DND-41 (cell line): ENCODE results near the gene EML6.

Experiments used
- EZH2 ChIP-seq: IDR thresholded peaks from 3 replicates; pipeline ENCODE4 v1.6.1; 2012; ENCODE audit warnings: borderline replicate concordance, low read depth, mild to moderate bottlenecking, moderate library complexity, low read length, inconsistent platforms; ENCODE audit not compliant: severe bottlenecking
- TF ChIP-seq, protein P1 (sequence below): IDR thresholded peaks from 2 replicates; pipeline ENCODE4 v1.5.1; 2012; ENCODE audit warnings: borderline replicate concordance, low read length, moderate library complexity, mild to moderate bottlenecking; ENCODE audit not compliant: poor library complexity, severe bottlenecking; ENCODE audit errors: extremely low read depth

DNA sequence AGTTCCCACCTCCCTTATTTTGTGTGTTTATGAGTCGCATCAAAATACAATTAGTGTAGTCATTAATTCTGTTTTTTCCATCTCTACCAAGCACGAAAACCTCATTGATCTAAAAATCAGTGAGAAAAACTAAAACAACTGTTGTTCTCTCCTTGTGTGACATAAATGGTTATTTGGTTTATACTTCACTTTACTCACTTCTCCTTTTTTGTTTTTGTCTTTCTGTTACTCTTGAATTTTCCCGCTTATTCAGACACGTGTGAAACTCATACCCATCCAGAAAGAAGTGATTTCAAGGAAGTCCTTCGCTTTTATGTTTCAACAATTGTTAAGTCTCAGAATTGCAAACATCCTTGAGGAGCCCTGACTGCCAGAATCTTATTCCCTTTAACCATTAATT lies 121.6 kb downstream of the EML6 start:
- TF ChIP-seq, protein P1, sequence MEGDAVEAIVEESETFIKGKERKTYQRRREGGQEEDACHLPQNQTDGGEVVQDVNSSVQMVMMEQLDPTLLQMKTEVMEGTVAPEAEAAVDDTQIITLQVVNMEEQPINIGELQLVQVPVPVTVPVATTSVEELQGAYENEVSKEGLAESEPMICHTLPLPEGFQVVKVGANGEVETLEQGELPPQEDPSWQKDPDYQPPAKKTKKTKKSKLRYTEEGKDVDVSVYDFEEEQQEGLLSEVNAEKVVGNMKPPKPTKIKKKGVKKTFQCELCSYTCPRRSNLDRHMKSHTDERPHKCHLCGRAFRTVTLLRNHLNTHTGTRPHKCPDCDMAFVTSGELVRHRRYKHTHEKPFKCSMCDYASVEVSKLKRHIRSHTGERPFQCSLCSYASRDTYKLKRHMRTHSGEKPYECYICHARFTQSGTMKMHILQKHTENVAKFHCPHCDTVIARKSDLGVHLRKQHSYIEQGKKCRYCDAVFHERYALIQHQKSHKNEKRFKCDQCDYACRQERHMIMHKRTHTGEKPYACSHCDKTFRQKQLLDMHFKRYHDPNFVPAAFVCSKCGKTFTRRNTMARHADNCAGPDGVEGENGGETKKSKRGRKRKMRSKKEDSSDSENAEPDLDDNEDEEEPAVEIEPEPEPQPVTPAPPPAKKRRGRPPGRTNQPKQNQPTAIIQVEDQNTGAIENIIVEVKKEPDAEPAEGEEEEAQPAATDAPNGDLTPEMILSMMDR, result no peak
- TF ChIP-seq EZH2, result no peak
